Activated T-helper 17 cell treated with anti-CD3 and anti-CD28 coated beads, Interleukin-2, amount 50 U/mL, for 72 hours (primary cell): Measurements from ENCODE around the gene EHMT1. TPM values are rescaled to one million over a fixed set of nuclear protein-coding genes. Genes with fewer than 3 reads are reported as not detected.
A peak's percentile ranks its signal among the peaks of the same experiment; 100 is the strongest.

ENCODE experiments used
- ATAC-seq: fragments of 150-1000 bp; cut with Tn5 transposase; replicated peaks from 2 replicates; pipeline ENCODE4 v1.10.0; 2021; ENCODE audit warnings: mild to moderate bottlenecking, moderate library complexity
- H3K27ac Mint-ChIP-seq: one replicate; pipeline ENCODE4 v1.8.0; 2022; ENCODE audit warnings: mixed read lengths
- H3K27me3 Mint-ChIP-seq: one replicate; pipeline ENCODE4 v1.8.0; 2022; ENCODE audit warnings: mixed read lengths
- H3K36me3 Mint-ChIP-seq: one replicate; pipeline ENCODE4 v1.8.0; 2022; ENCODE audit warnings: low read depth, mild to moderate bottlenecking, mixed read lengths
- H3K4me1 Mint-ChIP-seq: one replicate; pipeline ENCODE4 v1.8.0; 2022; ENCODE audit warnings: mixed read lengths
- H3K4me3 Mint-ChIP-seq: one replicate; pipeline ENCODE4 v1.8.0; 2022; ENCODE audit warnings: mild to moderate bottlenecking, mixed read lengths
- H3K9me3 Mint-ChIP-seq: one replicate; pipeline ENCODE4 v1.8.0; 2022; ENCODE audit warnings: mixed read lengths
- total RNA-seq, 2 donors: library from RNA; stranded (reverse); gene quantifications; one replicate each; pipeline ENCODE4 v1.2.3, GENCODE V29; 2022

The EHMT1 gene
- total RNA-seq, 2 donors from 2014 or later: 77.2 to 77.8 TPM

DNA sequence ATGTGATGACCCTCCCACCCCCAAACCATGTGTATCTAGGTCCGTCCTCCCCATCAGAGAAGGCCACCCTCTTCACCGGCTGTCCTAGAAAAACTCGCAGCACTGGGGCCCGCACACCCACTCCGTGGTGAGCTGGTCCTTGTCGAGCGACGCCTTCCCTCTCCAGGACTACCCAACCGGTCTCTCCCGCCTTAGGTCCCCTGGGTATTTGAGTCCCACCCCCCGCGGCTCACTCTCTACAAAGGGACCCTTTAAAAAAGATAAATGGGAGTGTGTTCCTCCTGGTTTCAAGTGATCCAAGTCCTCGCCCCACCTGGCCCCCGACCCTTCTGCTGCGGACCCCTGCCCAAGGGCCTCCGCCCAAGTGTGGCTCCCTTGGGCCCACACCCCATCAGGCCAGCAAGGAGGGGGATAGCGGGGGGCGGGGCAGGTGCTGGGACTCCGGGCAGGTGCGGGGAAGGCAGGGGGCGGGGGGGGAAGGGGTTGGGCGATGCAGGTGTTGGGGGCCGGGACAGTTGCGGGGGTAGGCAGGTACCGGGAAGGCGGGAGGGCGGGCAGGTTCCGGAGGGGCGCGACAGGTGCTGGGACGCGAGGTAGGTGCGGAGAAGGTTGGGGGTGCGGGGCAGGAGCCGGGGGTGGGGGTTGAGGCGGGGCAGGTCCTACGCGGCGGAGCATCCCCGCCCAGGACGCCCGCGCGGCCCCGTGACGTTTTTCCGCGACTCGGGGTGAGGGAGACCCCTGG lies 14.3 kb upstream of the EHMT1 start:
- Mint-ChIP-seq H3K27me3 (no peaks in the 10 kb centered on the region), H3K27ac (no peak overlapping the region), H3K36me3 (no peaks in the 10 kb centered on the region), H3K4me1 (peaks cover 5% of the 10 kb centered on the region), H3K9me3 (no peaks in the 10 kb centered on the region), H3K4me3 (no peak overlapping the region)
- ATAC-seq: no peak

DNA sequence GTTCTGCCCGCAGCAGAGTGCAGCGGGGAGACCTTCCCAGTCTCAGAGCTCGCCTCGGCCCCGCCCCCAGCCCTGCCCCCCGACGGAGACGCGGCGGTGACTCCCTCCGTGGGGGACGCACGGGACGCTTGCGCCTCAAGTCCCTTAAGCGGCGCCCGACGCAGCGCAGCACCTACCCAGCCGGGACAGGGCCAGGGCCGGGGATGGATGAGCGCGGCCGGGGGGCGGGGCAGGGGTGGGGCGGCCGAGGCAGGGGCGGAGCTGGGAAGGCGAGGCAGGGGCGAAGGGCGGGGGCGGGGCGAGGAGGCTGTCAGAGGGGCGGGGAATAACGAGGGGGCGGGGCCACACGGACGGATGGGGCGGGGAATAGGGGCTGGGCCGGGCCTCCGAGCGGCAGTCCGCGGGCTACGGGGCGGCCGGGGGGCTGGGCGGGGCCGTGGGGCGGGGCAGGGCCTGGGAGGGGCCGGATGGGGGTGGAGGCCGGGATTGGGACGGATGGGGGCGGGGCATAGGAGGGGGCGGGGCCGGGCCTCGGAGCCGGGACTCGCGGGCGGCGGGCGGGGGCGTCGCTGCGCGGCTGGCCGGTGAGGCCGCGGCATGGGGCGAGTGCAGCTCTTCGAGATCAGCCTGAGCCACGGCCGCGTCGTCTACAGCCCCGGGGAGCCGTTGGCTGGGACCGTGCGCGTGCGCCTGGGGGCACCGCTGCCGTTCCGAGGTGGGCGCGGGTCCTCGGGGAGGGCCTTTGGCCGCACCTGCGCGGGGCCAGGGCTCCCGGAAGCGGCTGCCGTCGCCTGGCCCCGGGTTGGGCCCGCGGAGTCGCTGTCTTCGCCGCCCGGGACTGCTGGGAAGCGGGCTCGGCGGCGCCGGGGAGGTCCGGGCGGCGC lies 13.4 kb upstream of the EHMT1 start, which contains the start of gene ARRDC1:
Gene ARRDC1, plus strand, starts transcription at position 566 of the 884 bp plus-strand sequence. Its CDS starts 32 bp downstream, at position 598.
- H3K9me3 Mint-ChIP-seq: no peaks in the 10 kb centered on the region
- H3K27ac Mint-ChIP-seq: peak within 1 kb of the TSS; percentile 71
- H3K36me3 Mint-ChIP-seq: no peaks in the 10 kb centered on the region
- no peaks in the 10 kb centered on the region for H3K27me3 Mint-ChIP-seq
- H3K4me1 Mint-ChIP-seq: peaks cover 5% of the 10 kb centered on the region
- peak; percentile 87 for ATAC-seq
- peak within 1 kb of the TSS; percentile 80 for H3K4me3 Mint-ChIP-seq

DNA sequence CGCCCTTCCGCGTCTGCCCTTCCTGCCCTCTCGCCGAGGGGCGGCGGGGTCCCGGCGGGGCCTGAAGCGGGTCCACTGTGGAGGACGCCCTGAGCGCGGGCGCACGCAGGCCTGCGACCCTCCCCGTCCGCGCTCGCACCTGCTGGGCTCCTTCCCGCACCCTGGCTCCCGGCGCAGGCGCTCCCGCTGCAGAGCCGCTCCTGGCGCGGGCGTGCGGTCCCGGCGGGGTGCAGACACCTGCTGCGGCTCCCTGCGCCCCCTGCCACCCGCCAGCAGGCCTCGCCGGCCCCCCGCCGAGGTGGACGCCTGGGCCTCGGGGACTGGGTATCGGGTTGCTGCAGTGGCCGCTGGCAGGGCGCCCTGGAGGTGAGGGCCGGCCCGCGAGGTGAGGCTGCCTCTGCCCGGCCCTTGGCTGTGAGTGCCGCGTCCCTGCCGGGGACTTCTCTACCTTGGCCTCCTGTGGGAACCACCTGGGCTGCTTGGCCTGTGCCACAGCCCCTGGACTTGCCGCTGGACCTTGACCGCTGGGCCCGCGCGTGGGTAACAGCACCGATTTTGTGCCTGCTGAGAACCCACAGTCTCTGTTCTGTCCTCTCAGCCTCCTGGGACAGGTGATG lies 12.7 kb upstream of the EHMT1 start:
- peak overlapping the region; percentile 71 for H3K27ac Mint-ChIP-seq
- no peaks in the 10 kb centered on the region for H3K9me3 Mint-ChIP-seq
- H3K27me3 Mint-ChIP-seq: no peaks in the 10 kb centered on the region
- H3K4me3 Mint-ChIP-seq: peak overlapping the region; percentile 80
- peaks cover 6% of the 10 kb centered on the region for H3K4me1 Mint-ChIP-seq
- H3K36me3 Mint-ChIP-seq: no peaks in the 10 kb centered on the region
- peak; percentile 11 for ATAC-seq

DNA sequence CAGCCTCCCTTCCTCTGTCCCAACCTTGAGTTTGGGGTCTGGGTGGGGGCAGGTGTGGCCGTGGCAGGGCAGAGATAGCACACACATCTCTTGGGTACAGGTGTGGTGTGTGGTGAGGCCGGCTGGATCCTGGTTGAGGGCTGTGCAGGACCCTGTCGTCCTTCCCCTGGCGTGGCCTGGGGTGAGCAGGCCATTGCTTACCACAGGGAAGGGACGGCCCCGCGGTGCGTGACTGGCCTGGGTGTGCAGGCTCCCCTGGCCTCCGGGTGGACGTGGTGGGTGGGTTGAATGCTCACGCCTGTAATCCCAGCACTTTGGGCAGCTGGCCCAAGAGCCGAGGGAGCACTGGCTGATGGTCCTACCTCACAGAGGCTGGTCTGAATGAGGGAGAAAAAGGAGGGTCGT lies 12.1 kb upstream of the EHMT1 start:
- Mint-ChIP-seq H3K27ac (peak overlapping the region; percentile 71), H3K4me1 (peaks cover 12% of the 10 kb centered on the region), H3K9me3 (no peaks in the 10 kb centered on the region), H3K4me3 (peak overlapping the region; percentile 80), H3K36me3 (no peaks in the 10 kb centered on the region), H3K27me3 (no peaks in the 10 kb centered on the region)
- ATAC-seq: no peak

DNA sequence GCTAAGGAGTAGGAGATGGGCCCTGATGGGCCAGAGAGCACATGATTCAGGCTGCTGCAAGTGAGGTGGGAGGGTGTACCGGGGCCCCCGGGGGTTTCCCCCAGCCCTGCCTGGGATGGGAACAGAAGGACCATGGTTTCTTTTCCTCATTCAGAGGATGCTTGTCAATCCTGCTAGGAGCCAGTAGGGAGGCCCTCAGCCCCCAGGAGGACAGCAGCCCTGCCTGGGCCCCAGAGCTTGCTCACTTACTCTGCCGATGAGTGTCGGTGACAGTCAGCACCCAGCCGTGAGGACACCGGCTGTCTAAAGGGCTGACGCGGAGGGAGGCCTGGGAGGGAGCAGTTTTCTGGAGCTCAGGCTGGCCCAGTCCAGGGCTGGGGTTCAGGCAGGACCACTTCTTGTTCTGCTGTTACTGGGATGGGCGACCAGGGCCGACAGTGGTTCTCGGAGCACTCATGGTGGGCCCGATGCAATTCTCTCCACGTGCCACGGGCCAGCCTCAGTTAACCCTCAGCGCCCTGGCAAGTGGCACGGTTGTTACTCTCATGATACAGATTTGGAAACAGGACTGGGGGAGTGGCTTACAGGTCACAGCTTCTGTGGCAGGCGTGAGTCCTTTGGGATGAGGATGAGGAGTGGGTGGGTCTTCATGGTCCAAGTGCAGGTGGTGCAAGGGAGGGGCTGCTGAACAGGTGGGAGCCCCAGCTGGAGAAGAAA lies 11.5 kb upstream of the EHMT1 start:
- Mint-ChIP-seq H3K27ac (peak overlapping the region; percentile 71), H3K27me3 (no peaks in the 10 kb centered on the region), H3K4me3 (peak overlapping the region; percentile 80), H3K9me3 (no peaks in the 10 kb centered on the region), H3K4me1 (peaks cover 12% of the 10 kb centered on the region), H3K36me3 (no peaks in the 10 kb centered on the region)
- no peak for ATAC-seq

DNA sequence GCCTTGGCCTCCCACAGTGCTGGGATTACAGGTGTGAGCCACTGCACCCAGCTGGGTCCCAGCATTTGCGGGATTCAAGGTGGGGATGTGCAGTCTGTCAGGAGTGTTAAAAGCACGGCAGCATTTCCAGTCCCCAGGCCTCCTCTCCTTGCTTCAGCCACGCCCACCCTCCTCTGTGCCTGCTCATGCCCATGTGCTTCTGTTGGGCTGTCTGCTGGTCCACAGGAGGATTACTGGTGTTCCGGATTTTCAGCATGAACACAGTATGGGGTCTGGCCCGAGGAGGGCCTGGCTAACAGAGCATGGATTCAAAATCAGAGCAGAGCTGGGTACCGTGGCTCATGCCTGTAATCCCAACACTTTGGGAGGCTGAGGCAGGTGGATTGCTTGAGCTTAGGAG lies 7.9 kb upstream of the EHMT1 start:
- Mint-ChIP-seq H3K36me3 (peaks cover 11% of the 10 kb centered on the region), H3K27me3 (no peaks in the 10 kb centered on the region), H3K4me1 (peaks cover 12% of the 10 kb centered on the region), H3K9me3 (no peaks in the 10 kb centered on the region), H3K27ac (peak overlapping the region; percentile 84), H3K4me3 (peak overlapping the region; percentile 48)
- ATAC-seq: no peak

DNA sequence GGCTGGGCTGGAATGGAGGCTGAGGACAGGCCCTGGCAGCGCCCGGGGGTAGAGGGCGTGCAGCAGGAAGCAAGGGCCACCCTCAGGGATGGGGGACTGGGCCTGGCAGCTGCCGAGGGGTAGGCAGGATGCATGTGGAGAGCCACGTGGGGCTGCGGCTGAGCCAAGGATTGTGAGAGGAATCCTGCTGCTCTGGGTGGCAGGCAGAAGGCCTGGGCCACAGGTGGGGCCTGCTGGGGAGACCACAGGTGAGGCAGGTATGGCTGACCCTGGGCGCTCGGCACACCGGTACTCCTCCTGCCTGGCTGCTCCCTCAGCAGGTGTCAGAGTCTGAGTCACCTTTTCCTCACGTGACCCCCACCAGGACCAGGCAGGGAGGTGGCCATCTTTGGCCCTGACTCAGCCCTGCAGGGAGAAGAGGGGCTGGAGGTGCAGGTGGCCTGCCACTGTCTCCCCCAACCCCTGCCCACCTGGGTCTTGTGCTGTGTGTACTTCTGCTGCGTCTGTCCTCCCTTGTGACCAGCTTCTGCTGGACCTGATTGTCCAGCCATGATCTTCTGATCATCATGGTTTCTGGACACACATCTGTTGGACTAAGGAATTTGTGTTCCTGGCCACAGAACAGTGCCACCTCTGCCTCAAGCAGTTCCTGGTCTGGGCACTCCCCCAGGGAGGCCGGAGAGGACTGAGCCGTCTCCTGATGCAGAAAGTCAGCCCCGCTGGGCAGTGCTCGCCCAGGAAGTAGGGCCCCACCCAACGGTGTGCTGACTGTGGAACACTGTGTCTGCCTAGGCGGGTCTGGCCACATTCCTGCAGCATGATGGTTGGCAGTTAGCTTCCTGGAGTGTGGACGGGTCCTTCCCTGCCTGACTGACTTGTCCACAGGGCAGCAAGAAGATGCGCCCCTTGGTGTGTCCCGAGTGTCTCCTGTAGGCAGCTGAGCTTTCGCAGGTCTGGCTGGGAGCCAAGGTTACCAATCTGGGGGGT lies 6.9 kb upstream of the EHMT1 start:
- Mint-ChIP-seq H3K4me3 (peak overlapping the region; percentile 48), H3K9me3 (no peaks in the 10 kb centered on the region), H3K27me3 (no peaks in the 10 kb centered on the region), H3K4me1 (peaks cover 9% of the 10 kb centered on the region), H3K27ac (peak overlapping the region; percentile 84), H3K36me3 (peaks cover 17% of the 10 kb centered on the region)
- ATAC-seq: peak; percentile 89

DNA sequence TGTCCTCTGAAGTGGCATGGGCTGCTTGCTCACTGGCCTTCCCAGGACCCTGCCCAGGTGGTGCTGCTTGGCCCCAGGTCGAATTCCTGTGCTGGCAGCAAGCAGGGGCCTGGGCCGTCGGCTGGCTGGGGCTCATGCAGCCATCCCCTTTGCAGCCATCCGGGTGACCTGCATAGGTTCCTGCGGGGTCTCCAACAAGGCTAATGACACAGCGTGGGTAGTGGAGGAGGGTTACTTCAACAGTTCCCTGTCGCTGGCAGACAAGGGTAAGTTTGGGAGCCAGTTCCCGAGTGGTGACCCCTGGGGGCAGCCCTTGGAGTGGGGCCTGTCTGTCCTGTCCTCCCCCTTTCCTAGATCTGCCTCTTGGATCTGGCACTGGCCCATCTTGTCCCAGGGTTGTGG lies 6.1 kb upstream of the EHMT1 start:
- Mint-ChIP-seq H3K4me3 (no peak overlapping the region), H3K27ac (no peak overlapping the region), H3K4me1 (peaks cover 14% of the 10 kb centered on the region), H3K36me3 (peaks cover 25% of the 10 kb centered on the region), H3K27me3 (no peaks in the 10 kb centered on the region), H3K9me3 (no peaks in the 10 kb centered on the region)
- ATAC-seq: no peak

DNA sequence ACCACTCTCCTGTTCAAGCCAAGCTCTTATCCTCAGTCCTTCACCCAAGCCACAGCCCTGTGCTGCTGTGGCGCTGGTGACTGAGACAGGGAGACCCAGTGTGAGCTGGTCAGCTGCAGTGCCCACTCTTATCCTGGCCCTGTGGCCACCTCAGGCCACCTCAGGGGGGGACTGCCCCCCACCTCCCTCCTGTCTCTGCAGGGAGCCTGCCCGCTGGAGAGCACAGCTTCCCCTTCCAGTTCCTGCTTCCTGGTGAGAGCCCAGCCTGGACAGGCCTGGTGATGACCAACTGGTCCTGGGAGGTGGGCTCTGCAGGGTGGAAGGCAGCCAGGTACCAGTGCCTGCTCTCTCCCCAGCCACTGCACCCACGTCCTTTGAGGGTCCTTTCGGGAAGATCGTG lies 5.5 kb upstream of the EHMT1 start:
- H3K4me1 Mint-ChIP-seq: peaks cover 14% of the 10 kb centered on the region
- peaks cover 29% of the 10 kb centered on the region for H3K36me3 Mint-ChIP-seq
- H3K27ac Mint-ChIP-seq: no peak overlapping the region
- no peak for ATAC-seq
- H3K9me3 Mint-ChIP-seq: no peaks in the 10 kb centered on the region
- H3K27me3 Mint-ChIP-seq: no peaks in the 10 kb centered on the region
- no peak overlapping the region for H3K4me3 Mint-ChIP-seq

DNA sequence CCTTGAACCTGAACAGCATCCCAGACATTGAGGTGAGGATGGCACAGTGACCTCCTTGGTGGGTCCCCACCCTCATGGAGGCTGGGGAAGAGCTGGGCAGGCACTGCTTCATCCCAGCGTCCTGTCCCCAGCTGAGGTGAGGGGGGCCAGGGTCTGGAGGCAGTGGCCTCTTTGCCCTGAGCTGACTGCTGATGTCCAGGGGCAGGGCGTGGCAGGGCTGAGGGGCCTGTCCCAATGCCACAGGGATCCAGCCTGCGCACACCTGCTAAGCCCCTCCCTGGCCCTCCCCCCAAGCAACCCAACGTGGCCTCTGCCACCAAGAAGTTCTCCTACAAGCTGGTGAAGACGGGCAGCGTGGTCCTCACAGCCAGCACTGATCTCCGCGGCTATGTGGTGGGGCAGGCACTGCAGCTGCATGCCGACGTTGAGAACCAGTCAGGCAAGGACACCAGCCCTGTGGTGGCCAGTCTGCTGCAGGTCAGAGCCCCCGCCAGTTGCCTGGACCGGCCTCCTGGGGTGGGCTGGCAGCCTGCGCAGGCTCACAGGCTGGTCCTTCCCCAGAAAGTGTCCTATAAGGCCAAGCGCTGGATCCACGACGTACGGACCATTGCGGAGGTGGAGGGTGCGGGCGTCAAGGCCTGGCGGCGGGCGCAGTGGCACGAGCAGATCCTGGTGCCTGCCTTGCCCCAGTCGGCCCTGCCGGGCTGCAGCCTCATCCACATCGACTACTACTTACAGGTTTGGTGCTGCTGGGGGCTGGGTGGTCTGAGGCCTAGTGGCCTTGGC lies 4.9 kb upstream of the EHMT1 start:
- ATAC-seq: no peak
- peaks cover 14% of the 10 kb centered on the region for H3K4me1 Mint-ChIP-seq
- no peaks in the 10 kb centered on the region for H3K27me3 Mint-ChIP-seq
- H3K4me3 Mint-ChIP-seq: no peak overlapping the region
- H3K36me3 Mint-ChIP-seq: peaks cover 29% of the 10 kb centered on the region
- no peaks in the 10 kb centered on the region for H3K9me3 Mint-ChIP-seq
- H3K27ac Mint-ChIP-seq: no peak overlapping the region

DNA sequence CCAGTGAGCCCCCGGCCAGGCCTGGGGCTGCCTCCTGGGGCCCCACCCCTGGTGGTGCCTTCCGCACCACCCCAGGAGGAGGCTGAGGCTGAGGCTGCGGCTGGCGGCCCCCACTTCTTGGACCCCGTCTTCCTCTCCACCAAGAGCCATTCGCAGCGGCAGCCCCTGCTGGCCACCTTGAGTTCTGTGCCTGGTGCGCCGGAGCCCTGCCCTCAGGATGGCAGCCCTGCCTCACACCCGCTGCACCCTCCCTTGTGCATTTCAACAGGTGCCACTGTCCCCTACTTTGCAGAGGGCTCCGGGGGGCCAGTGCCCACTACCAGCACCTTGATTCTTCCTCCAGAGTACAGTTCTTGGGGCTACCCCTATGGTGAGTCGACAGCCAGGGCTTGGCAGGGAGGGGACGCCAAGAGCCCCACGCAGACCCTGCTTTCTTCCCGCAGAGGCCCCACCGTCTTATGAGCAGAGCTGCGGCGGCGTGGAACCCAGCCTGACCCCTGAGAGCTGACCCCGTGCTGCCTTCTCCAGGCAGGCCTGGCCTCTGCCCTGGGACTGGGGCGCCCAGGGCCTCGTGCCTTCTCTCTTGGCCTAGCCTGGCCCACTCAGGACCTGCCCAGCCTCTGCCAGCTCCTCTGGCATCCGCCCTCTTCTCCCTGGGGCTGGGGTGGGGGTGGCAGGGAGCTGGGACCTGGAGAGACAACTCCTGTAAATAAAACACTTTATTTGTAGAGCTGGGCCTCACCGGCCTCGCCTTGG lies 4.0 kb upstream of the EHMT1 start:
- Mint-ChIP-seq H3K4me3 (no peak overlapping the region), H3K36me3 (peaks cover 29% of the 10 kb centered on the region), H3K27ac (no peak overlapping the region), H3K27me3 (no peaks in the 10 kb centered on the region), H3K9me3 (no peaks in the 10 kb centered on the region), H3K4me1 (peaks cover 18% of the 10 kb centered on the region)
- ATAC-seq: no peak

DNA sequence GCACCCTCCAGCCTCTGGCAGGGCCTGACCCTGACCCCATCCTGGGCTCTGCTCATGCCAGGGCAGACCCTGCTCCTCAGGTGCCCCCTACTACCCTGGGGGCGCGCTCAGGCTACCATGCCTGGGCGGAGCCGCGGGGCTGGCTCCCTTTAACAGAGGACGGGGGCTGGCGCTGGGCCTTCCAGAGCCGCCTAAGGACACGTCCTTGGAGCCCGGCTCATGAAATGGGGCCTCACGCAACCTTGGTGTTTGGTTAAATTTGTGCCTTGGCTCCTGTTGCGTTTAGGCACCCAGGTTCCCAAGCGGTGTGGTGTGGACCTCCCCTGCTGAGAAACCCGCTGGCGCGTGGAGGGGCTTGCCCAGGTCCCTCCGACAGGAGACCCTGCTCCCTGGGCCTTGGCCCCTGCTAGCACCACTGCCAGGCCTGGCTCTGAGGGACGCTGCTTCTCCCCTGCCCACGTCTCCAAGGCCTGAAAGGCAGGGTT lies 3.4 kb upstream of the EHMT1 start:
- no peaks in the 10 kb centered on the region for H3K9me3 Mint-ChIP-seq
- peaks cover 29% of the 10 kb centered on the region for H3K36me3 Mint-ChIP-seq
- no peak overlapping the region for H3K27ac Mint-ChIP-seq
- H3K4me1 Mint-ChIP-seq: peaks cover 21% of the 10 kb centered on the region
- H3K4me3 Mint-ChIP-seq: no peak overlapping the region
- no peaks in the 10 kb centered on the region for H3K27me3 Mint-ChIP-seq
- ATAC-seq: no peak
